Measurements from ENCODE around the gene RNF217.

Gene RNF217

GRCh38 chr6:125019281-125019680 lies 57.0 kb downstream of the RNF217 start:
- TF ChIP-seq CTCF (IDR thresholded peaks at IDR 0.05; ENCODE audit: borderline replicate concordance, control extremely low read depth, extremely low read depth, insufficient read depth, missing control alignments), result no peak
- in situ Hi-C loops (cut with MboI; ENCODE audit: low sequenced_read_pairs, unreplicated experiment), result no loop called here
- no peak for DNase-seq (ENCODE audit: low spot score)

- no peak for TF ChIP-seq CTCF (IDR thresholded peaks at IDR 0.05; ENCODE audit: borderline replicate concordance, control extremely low read depth, extremely low read depth, insufficient read depth, missing control alignments)
- DNase-seq (ENCODE audit: low spot score), result no peak
- in situ Hi-C loops (cut with MboI; ENCODE audit: low sequenced_read_pairs, unreplicated experiment), result no loop called here
Measured at GRCh38 chr6:125019918-125020317, 57.7 kb downstream of the RNF217 start.

GRCh38 chr6:125020385-125020784 lies 58.1 kb downstream of the RNF217 start:
- no peak for TF ChIP-seq CTCF (IDR thresholded peaks at IDR 0.05; ENCODE audit: borderline replicate concordance, control extremely low read depth, extremely low read depth, insufficient read depth, missing control alignments)
- no peak for DNase-seq (ENCODE audit: low spot score)
- in situ Hi-C loops (cut with MboI; ENCODE audit: low sequenced_read_pairs, unreplicated experiment), result no loop called here

GRCh38 chr6:125022391-125022989 lies 60.3 kb downstream of the RNF217 start:
- in situ Hi-C loops (cut with MboI; ENCODE audit: low sequenced_read_pairs, unreplicated experiment), result no loop called here
- DNase-seq (ENCODE audit: low spot score), result no peak

GRCh38 chr6:125025164-125025854 lies 63.1 kb downstream of the RNF217 start:
- no peak for TF ChIP-seq CTCF (IDR thresholded peaks at IDR 0.05; ENCODE audit: borderline replicate concordance, control extremely low read depth, extremely low read depth, insufficient read depth, missing control alignments)
- in situ Hi-C loops (cut with MboI; ENCODE audit: low sequenced_read_pairs, unreplicated experiment), result no loop called here
- DNase-seq (ENCODE audit: low spot score), result no peak

More at GRCh38 chr6:125022391-125022989, 60.3 kb downstream of the RNF217 start:
- TF ChIP-seq CTCF (IDR thresholded peaks at IDR 0.05; ENCODE audit: borderline replicate concordance, control extremely low read depth, extremely low read depth, insufficient read depth, missing control alignments), result no peak

GRCh38 chr6:125027287-125027686 lies 65.0 kb downstream of the RNF217 start:
- no peak for DNase-seq (ENCODE audit: low spot score)
- TF ChIP-seq CTCF (IDR thresholded peaks at IDR 0.05; ENCODE audit: borderline replicate concordance, control extremely low read depth, extremely low read depth, insufficient read depth, missing control alignments), result no peak
- in situ Hi-C loops (cut with MboI; ENCODE audit: low sequenced_read_pairs, unreplicated experiment), result no loop called here
